ENCODE data around the gene USP12.

USP12 gene

DNA sequence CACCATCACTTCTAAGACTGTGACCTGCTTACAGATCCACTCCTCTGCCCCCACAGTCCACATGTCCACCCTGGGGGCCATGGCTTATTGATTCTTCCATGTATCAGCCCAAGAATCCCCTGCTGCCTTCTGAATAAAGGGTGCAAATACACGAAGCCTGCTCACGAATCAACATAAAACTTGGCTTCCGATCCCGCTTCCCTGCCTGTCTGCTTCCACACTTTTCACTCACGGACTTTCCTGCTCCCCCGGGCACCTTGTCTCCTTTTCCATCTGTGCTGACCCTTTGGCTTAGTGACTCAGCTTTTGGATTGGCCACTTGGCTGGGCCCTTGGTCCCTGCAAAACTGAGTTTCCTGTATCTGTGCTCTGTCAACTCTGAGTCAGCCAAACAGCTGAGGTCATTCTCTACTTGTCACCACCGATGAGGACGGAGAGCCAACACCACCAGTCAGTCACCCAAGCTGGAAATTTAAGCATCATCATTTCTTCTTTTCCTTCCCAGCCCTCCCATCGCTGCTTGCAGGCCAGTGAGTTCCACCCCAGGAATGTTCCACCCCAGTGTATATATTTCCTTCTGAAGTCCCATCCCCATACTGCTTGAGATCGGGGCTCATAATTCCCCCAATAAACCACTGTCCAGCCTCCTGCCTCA, 11.4 kb upstream of the USP12 start:
- no peak overlapping the region for H3K4me2 ChIP-seq
- H3K79me2 ChIP-seq (ENCODE audit: insufficient read depth, low read depth): no peaks in the 10 kb centered on the region
- H3K4me1 ChIP-seq (ENCODE audit: low read depth, poor library complexity, severe bottlenecking): no peaks in the 10 kb centered on the region
- no peak overlapping the region for H3K4me3 ChIP-seq (IDR thresholded peaks at IDR 0.05; ENCODE audit: insufficient read depth, low read depth, low read length)
- no peaks in the 10 kb centered on the region for H3K36me3 ChIP-seq (ENCODE audit: insufficient read depth)
- H3K9ac ChIP-seq: no peak overlapping the region
- no peaks in the 10 kb centered on the region for H4K20me1 ChIP-seq (ENCODE audit: insufficient read depth)
- H2AFZ ChIP-seq (ENCODE audit: low read depth): no peak overlapping the region
- H3K27ac ChIP-seq: no peak overlapping the region
- TF ChIP-seq, protein P1, sequence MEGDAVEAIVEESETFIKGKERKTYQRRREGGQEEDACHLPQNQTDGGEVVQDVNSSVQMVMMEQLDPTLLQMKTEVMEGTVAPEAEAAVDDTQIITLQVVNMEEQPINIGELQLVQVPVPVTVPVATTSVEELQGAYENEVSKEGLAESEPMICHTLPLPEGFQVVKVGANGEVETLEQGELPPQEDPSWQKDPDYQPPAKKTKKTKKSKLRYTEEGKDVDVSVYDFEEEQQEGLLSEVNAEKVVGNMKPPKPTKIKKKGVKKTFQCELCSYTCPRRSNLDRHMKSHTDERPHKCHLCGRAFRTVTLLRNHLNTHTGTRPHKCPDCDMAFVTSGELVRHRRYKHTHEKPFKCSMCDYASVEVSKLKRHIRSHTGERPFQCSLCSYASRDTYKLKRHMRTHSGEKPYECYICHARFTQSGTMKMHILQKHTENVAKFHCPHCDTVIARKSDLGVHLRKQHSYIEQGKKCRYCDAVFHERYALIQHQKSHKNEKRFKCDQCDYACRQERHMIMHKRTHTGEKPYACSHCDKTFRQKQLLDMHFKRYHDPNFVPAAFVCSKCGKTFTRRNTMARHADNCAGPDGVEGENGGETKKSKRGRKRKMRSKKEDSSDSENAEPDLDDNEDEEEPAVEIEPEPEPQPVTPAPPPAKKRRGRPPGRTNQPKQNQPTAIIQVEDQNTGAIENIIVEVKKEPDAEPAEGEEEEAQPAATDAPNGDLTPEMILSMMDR (conservative IDR thresholded peaks at IDR 0.05; ENCODE audit: low read depth, low read length): no peak
- no peaks in the 10 kb centered on the region for H3K27me3 ChIP-seq (ENCODE audit: insufficient read depth, low read depth)

DNA sequence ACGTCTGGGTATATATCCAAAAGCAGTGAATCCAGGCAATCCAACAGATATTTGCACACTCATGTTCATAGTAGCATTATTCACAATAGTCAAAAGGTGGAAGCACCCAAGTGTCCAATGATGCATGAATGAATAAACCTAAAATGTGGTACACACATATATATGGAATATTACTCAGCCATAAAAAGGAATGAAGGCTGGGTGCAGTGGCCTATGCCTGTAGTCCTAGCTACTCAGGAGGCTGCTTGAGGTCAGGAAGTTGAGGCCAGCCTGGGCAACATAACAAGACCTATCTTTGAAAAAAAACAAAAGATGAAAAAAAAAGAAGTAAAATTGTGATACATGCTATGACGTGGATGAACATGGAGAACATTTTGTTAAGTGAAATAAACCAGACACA, 10.4 kb upstream of the USP12 start:
- H4K20me1 ChIP-seq (ENCODE audit: insufficient read depth): no peaks in the 10 kb centered on the region
- H3K27me3 ChIP-seq (ENCODE audit: insufficient read depth, low read depth): no peaks in the 10 kb centered on the region
- H3K79me2 ChIP-seq (ENCODE audit: insufficient read depth, low read depth): no peaks in the 10 kb centered on the region
- no peak overlapping the region for H2AFZ ChIP-seq (ENCODE audit: low read depth)
- no peaks in the 10 kb centered on the region for H3K4me1 ChIP-seq (ENCODE audit: low read depth, poor library complexity, severe bottlenecking)
- H3K36me3 ChIP-seq (ENCODE audit: insufficient read depth): no peaks in the 10 kb centered on the region
- no peak overlapping the region for H3K9ac ChIP-seq
- TF ChIP-seq, protein P1 (conservative IDR thresholded peaks at IDR 0.05; ENCODE audit: low read depth, low read length): no peak
- no peak overlapping the region for H3K4me2 ChIP-seq
- H3K27ac ChIP-seq: no peak overlapping the region
- no peak overlapping the region for H3K4me3 ChIP-seq (IDR thresholded peaks at IDR 0.05; ENCODE audit: insufficient read depth, low read depth, low read length)

DNA sequence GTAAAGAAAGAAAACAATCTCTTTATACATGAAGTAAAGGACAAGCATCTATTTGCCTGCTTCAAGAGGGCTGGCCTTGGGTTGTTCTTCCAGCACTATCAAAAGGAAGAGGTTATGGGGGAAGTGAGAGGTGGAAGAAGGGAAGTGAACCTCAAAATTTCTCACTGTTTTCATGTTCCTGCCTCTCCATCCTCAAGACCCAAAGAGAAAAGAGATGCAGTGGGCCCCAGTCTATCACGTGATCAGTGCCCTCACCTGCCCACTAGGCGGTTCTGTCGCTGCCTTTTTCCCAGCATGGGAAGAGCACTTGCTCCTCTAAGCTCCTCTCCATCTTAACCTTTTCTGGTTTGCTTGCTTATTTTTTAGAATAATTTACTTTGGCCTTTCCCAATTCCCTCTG, 6.2 kb upstream of the USP12 start:
- H2AFZ ChIP-seq (ENCODE audit: low read depth): no peak overlapping the region
- TF ChIP-seq, protein P1 (conservative IDR thresholded peaks at IDR 0.05; ENCODE audit: low read depth, low read length): no peak
- peaks cover under 1% of the 10 kb centered on the region for H3K4me1 ChIP-seq (ENCODE audit: low read depth, poor library complexity, severe bottlenecking)
- H3K36me3 ChIP-seq (ENCODE audit: insufficient read depth): no peaks in the 10 kb centered on the region
- H3K4me3 ChIP-seq (IDR thresholded peaks at IDR 0.05; ENCODE audit: insufficient read depth, low read depth, low read length): no peak overlapping the region
- H4K20me1 ChIP-seq (ENCODE audit: insufficient read depth): no peaks in the 10 kb centered on the region
- no peaks in the 10 kb centered on the region for H3K27me3 ChIP-seq (ENCODE audit: insufficient read depth, low read depth)
- H3K9ac ChIP-seq: no peak overlapping the region
- H3K27ac ChIP-seq: no peak overlapping the region
- H3K79me2 ChIP-seq (ENCODE audit: insufficient read depth, low read depth): no peaks in the 10 kb centered on the region
- no peak overlapping the region for H3K4me2 ChIP-seq

DNA sequence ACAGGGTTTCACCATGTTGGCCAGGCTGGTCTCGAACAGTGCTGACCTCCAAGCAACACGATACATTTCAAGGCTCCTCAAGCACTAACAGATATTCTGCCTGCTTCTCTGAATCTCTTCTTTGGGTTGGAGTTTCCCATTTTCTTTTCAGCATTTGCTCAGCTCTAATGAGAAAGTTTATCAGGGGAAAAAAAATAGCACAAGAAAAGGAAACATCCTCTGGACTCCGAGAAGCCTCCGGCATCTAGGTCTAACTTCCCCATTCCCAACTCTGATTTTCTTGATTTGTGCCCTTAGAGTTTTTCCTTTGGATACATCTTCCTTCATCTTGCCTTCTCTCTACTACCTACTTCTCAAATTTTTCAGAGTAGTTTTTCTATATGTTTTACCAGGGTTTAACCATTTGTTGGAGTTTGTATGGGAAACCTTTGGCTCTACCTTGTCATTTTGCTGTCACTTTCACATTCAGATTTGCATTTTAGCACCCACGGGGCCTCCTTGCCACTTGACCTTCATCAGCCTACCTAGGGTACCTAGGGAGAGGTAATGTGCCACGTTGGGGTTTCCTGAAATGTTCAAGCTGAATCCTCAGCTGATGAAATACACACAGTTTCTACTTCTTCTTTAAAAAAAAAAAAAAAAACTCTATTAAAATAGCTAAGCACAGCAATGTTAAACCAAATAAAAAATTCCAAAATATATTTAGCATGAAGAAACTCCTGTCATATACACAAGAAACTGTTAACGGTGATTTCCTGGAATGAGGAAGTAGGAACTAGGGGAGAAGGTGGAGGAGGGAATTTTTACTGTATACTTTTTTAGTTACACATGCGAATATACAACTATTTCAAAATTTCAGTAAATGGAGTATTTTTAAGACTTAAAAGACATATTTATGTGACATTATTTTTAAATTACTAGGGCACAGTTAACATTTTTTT, 5.1 kb upstream of the USP12 start:
- H3K36me3 ChIP-seq (ENCODE audit: insufficient read depth): no peaks in the 10 kb centered on the region
- no peaks in the 10 kb centered on the region for H4K20me1 ChIP-seq (ENCODE audit: insufficient read depth)
- no peaks in the 10 kb centered on the region for H3K79me2 ChIP-seq (ENCODE audit: insufficient read depth, low read depth)
- no peak overlapping the region for H3K27ac ChIP-seq
- H3K9ac ChIP-seq: no peak overlapping the region
- no peaks in the 10 kb centered on the region for H3K27me3 ChIP-seq (ENCODE audit: insufficient read depth, low read depth)
- H2AFZ ChIP-seq (ENCODE audit: low read depth): no peak overlapping the region
- TF ChIP-seq, protein P1 (conservative IDR thresholded peaks at IDR 0.05; ENCODE audit: low read depth, low read length): no peak
- H3K4me1 ChIP-seq (ENCODE audit: low read depth, poor library complexity, severe bottlenecking): peaks cover 4% of the 10 kb centered on the region
- no peak overlapping the region for H3K4me3 ChIP-seq (IDR thresholded peaks at IDR 0.05; ENCODE audit: insufficient read depth, low read depth, low read length)
- H3K4me2 ChIP-seq: no peak overlapping the region
